HFFc6 (cell line): ENCODE measurements around the gene NFIX. TPM values are rescaled to one million over a fixed set of nuclear protein-coding genes. Genes with fewer than 3 reads are reported as not detected.

Experiments used
- DNase-seq: peaks from one replicate; pipeline ENCODE4 v3.0.0-alpha.2; 2018
- H3K27ac Mint-ChIP-seq: 2 replicates; pipeline ENCODE4 v1.8.0; 2020; ENCODE audit warnings: mild to moderate bottlenecking, mixed read lengths
- H3K27me3 Mint-ChIP-seq: 2 replicates; pipeline ENCODE4 v1.8.0; 2021; ENCODE audit warnings: mild to moderate bottlenecking, moderate library complexity, mixed read lengths; ENCODE audit not compliant: insufficient read depth
- H3K36me3 Mint-ChIP-seq: 2 replicates; pipeline ENCODE4 v1.8.0; 2021; ENCODE audit warnings: low read depth, mixed read lengths
- H3K4me1 Mint-ChIP-seq: 2 replicates; pipeline ENCODE4 v1.8.0; 2020; ENCODE audit warnings: low read depth, mixed read lengths
- H3K4me3 Mint-ChIP-seq: 2 replicates; pipeline ENCODE4 v1.8.0; 2020; ENCODE audit warnings: mild to moderate bottlenecking, moderate library complexity, mixed read lengths
- H3K9me3 Mint-ChIP-seq: 2 replicates; pipeline ENCODE4 v1.8.0; 2020; ENCODE audit warnings: mild to moderate bottlenecking, mixed read lengths
- total RNA-seq, 6 experiments: library from RNA; stranded (reverse); fragmentation: NEBNext Ultra II Directional; extraction: Animal tissue kit (Norgen Biotek cat#: 25700); gene quantifications; 2 replicates in 1 of 6; 3 replicates in 5 of 6; pipeline ENCODE4 v1.2.3, GENCODE V29; 2021
- TF ChIP-seq, protein P1 (sequence below): fragments of 200-600 bp; sonication (generic); IDR thresholded peaks from 2 replicates; pipeline ENCODE4 v1.5.0; 2021; ENCODE audit warnings: antibody characterized with exemption, mild to moderate bottlenecking

NFIX gene
- total RNA-seq, 6 experiments from 2014 or later = 129 to 161 (median 142) TPM

DNA sequence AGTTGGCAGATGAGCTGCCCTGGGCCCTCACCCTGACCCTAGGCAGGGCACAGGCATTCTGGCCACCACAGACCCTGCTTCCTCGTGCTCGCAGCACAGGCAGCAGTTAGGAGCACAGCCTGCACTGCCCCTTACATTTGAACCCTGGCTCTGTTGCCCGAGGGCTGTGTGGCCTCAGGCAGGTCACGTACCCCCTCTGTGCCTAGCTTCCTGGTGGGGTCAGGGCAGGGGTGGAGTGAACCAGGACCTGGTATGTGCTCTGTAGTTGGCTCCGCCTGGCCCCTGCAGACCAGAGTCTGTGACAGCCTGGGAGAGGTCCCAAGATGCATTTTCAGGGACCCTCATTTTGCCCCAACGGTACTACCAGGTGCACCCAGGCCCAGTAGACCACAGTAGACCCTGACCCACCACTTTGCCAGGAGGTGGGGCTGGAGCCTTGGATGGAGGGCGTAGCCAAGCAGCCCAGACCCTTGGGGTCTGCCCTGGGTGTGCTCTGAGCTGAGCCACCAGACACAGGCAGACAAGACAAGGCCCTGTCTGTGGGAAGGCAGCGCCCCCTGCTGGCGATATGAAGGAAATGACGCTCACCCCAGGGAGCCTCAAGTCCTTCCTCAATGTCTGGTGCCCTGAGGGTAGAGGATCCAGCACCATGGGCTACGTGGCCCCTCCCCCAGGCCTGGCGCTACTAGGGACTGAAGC, 98.3 kb downstream of the NFIX start:
- peaks cover 15% of the 10 kb centered on the region for H3K36me3 Mint-ChIP-seq
- DNase-seq = peak; percentile 67
- H3K4me3 Mint-ChIP-seq = no peak overlapping the region
- TF ChIP-seq, protein P1, sequence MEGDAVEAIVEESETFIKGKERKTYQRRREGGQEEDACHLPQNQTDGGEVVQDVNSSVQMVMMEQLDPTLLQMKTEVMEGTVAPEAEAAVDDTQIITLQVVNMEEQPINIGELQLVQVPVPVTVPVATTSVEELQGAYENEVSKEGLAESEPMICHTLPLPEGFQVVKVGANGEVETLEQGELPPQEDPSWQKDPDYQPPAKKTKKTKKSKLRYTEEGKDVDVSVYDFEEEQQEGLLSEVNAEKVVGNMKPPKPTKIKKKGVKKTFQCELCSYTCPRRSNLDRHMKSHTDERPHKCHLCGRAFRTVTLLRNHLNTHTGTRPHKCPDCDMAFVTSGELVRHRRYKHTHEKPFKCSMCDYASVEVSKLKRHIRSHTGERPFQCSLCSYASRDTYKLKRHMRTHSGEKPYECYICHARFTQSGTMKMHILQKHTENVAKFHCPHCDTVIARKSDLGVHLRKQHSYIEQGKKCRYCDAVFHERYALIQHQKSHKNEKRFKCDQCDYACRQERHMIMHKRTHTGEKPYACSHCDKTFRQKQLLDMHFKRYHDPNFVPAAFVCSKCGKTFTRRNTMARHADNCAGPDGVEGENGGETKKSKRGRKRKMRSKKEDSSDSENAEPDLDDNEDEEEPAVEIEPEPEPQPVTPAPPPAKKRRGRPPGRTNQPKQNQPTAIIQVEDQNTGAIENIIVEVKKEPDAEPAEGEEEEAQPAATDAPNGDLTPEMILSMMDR = peak; percentile 99
- H3K4me1 Mint-ChIP-seq = peaks cover 3% of the 10 kb centered on the region; the same call in 1 of the 2 replicates
- H3K27ac Mint-ChIP-seq = no peak overlapping the region
- peaks cover 2% of the 10 kb centered on the region for H3K27me3 Mint-ChIP-seq
- no peaks in the 10 kb centered on the region for H3K9me3 Mint-ChIP-seq

DNA sequence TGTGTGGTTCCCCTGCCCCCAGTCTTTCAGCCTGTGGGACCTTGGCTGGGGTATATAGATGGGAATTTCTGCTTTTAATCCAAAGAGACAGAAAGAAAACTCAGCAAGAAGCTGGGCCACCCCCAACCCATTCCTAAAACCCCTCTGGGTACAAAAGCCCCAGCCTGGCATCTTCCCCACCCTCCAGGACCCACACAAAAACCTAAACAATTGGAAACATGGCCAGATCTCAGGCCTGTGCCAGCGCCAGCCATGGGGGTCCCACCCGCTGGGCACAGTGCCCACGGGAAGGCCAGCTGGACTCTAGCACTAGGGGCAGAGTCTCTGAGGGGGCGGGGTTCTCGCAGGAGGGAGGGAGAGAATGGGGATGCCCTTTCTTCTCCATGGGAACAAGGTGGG, 98.8 kb downstream of the NFIX start:
- DNase-seq = no peak
- peaks cover 4% of the 10 kb centered on the region for H3K27me3 Mint-ChIP-seq
- H3K9me3 Mint-ChIP-seq = no peaks in the 10 kb centered on the region
- TF ChIP-seq, protein P1 = no peak; the same call in 1 of the 2 replicates
- no peak overlapping the region for H3K4me3 Mint-ChIP-seq
- no peak overlapping the region for H3K27ac Mint-ChIP-seq
- H3K36me3 Mint-ChIP-seq = peaks cover 12% of the 10 kb centered on the region
- H3K4me1 Mint-ChIP-seq = peaks cover 8% of the 10 kb centered on the region; the same call in 1 of the 2 replicates

DNA sequence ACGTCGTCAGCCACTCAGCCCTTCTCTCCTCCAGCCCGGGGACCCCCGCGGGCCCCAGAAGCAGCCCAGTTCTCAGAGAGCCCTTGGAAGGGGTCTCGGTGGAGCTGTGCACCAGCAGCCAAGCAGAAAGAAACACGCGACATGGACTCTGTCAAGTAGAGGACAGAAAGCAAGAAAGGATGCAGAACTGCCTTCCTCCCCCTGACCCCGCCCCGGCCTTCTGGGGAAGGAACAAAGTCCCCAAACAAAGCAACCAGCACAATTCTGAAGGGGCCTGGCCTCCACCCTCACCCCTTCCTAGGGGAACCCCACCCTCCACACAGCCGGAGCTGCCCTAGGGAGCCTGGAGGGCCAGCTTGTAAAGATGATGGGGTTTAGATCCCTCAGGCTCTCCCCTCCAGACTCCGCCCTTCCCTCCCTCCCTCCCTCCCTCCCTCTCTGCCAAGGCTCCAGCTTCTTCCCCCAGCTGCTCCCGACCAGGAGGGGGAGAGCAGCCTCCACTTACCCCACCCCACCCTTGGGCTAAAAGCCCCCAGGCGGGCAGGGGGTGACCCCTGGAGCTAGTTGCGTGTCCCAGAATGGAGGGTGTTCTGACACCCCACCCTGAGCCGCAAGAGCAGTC, 99.6 kb downstream of the NFIX start:
- H3K27me3 Mint-ChIP-seq = peaks cover 6% of the 10 kb centered on the region
- peaks cover 14% of the 10 kb centered on the region for H3K4me1 Mint-ChIP-seq
- no peak for DNase-seq
- H3K4me3 Mint-ChIP-seq = no peak overlapping the region
- TF ChIP-seq, protein P1 = no peak
- H3K36me3 Mint-ChIP-seq = peaks cover 14% of the 10 kb centered on the region
- no peak overlapping the region for H3K27ac Mint-ChIP-seq
- no peaks in the 10 kb centered on the region for H3K9me3 Mint-ChIP-seq

DNA sequence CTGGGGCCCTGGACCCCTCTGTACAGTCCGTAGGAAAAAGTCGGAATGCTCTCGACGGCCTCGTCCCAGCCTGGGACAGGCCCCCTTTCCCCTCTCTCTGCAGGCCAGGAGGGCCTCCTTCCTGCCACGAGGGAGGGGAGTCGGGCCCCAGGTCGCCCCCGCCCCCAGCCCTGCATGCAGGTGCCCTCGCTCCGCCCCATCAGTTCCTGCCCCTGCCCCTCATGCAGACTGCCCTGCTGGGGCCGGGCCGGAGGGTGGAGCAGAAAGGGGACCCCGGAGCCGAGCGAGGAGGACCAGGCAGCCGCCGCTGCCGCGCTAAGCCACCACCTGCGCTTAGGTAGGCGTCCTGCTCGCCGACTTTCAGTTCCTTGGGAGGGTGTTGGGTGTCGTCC, 100.1 kb downstream of the NFIX start:
- TF ChIP-seq, protein P1 = no peak
- no peaks in the 10 kb centered on the region for H3K9me3 Mint-ChIP-seq
- no peak overlapping the region for H3K4me3 Mint-ChIP-seq
- H3K27ac Mint-ChIP-seq = no peak overlapping the region
- H3K27me3 Mint-ChIP-seq = peaks cover 9% of the 10 kb centered on the region
- H3K4me1 Mint-ChIP-seq = peaks cover 18% of the 10 kb centered on the region
- no peak for DNase-seq
- H3K36me3 Mint-ChIP-seq = peaks cover 18% of the 10 kb centered on the region

DNA sequence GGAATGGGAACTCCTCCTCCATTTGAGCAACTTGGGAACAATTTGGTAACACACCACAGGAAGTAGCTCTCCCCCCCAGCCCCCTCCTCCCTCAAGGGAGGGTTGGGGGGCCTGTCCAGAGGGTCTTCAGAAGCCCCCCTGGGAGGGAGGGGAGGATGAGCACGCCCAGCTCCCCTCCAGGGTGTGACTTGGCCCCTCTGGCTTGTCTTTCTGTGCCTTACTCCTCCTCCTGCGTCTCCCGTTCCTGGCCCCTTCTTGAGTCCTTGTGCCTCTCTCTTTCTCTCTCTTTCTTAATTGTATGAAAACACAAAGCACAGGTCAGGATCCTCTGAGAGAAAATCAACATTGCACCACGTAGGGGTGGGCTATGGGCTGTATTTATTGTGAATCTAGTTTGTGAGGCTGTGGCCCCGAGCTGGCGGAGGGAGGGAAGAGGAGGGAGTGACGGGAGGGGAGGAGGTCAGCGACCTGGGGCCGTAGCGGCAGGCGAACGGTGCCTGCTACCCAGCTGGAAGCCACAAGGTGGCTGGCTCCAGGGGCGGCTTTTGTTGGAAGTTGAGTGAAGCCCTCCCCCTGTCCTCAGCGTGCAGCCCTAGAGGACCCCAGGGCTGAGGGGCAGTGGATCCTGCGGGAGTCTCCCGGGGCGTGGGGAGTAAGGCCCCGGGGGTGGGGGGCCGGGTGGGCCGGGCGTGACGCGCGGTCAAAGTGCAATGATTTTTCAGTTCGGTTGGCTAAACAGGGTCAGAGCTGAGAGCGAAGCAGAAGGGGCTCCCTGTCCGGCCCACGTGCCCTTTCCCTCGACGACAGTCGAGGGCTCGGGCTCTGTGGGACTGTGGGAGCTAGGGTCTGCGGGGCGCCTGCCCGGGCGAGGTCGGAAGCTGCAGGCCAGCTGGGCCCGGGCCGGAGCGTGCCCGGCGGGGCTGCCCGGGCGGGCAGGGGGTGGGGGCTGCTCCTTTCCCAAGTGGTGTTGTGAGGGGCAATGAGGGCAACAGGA, 101.0 kb downstream of the NFIX start:
- no peak overlapping the region for H3K4me3 Mint-ChIP-seq
- no peak overlapping the region for H3K27ac Mint-ChIP-seq
- peaks cover 9% of the 10 kb centered on the region for H3K27me3 Mint-ChIP-seq
- TF ChIP-seq, protein P1 = peak; percentile 35; the same call in 1 of the 2 replicates
- peaks cover 18% of the 10 kb centered on the region for H3K36me3 Mint-ChIP-seq
- peaks cover 18% of the 10 kb centered on the region for H3K4me1 Mint-ChIP-seq
- no peaks in the 10 kb centered on the region for H3K9me3 Mint-ChIP-seq
- DNase-seq = no peak
